Ishikawa (cell line): Measurements from ENCODE around the gene GKN2.

ENCODE experiments used
- CEBPB ChIP-seq: IDR thresholded peaks from 2 replicates; pipeline ENCODE4 v1.6.1; 2012
- FOXM1 ChIP-seq: IDR thresholded peaks from 2 replicates; pipeline ENCODE4 v1.6.1; 2012; ENCODE audit warnings: low read depth, borderline replicate concordance
- REST ChIP-seq: IDR thresholded peaks from 2 replicates; pipeline ENCODE4 v1.6.1; 2012; ENCODE audit warnings: low read depth, mild to moderate bottlenecking
- TAF1 ChIP-seq: IDR thresholded peaks from 2 replicates; pipeline ENCODE4 v1.6.1; 2012; ENCODE audit warnings: low read depth, mild to moderate bottlenecking
- ZBTB7A ChIP-seq: IDR thresholded peaks from 2 replicates; pipeline ENCODE4 v1.6.1; 2012; ENCODE audit warnings: low read depth
- TF ChIP-seq, protein P1 (sequence below): IDR thresholded peaks from 2 replicates; pipeline ENCODE4 v1.6.1; 2012
- TF ChIP-seq, protein P2 (sequence below): IDR thresholded peaks from 2 replicates; pipeline ENCODE4 v1.6.1; 2012

- TF ChIP-seq REST (no peak), FOXM1 (no peak), ZBTB7A (no peak), CEBPB (no peak), TAF1 (no peak)
- TF ChIP-seq, protein P1, sequence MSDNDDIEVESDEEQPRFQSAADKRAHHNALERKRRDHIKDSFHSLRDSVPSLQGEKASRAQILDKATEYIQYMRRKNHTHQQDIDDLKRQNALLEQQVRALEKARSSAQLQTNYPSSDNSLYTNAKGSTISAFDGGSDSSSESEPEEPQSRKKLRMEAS, result peak; percentile 74
- TF ChIP-seq, protein P2, sequence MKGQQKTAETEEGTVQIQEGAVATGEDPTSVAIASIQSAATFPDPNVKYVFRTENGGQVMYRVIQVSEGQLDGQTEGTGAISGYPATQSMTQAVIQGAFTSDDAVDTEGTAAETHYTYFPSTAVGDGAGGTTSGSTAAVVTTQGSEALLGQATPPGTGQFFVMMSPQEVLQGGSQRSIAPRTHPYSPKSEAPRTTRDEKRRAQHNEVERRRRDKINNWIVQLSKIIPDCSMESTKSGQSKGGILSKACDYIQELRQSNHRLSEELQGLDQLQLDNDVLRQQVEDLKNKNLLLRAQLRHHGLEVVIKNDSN, result no peak
Measured at GRCh38 chr2:68907232-68907919, 45.3 kb downstream of the GKN2 start.
